Stimulated activated CD4-positive, alpha-beta T cell treated with anti-CD3 and anti-CD28 coated beads, Interleukin-12 subunit alpha, Interleukin-12 subunit beta, amount 100 ng/mL, for 48 hours (primary cell): ENCODE results near the gene DRC7.
A peak's percentile ranks its signal among the peaks of the same experiment; 100 is the strongest.

ENCODE experiments used
- DNase-seq, 3 donors: peaks; one replicate each; pipeline ENCODE4 v3.0.0-alpha.2; 2020; ENCODE audit warnings: low read depth in 2 of 3, low spot score in 1 of 3

DRC7 gene

DNA sequence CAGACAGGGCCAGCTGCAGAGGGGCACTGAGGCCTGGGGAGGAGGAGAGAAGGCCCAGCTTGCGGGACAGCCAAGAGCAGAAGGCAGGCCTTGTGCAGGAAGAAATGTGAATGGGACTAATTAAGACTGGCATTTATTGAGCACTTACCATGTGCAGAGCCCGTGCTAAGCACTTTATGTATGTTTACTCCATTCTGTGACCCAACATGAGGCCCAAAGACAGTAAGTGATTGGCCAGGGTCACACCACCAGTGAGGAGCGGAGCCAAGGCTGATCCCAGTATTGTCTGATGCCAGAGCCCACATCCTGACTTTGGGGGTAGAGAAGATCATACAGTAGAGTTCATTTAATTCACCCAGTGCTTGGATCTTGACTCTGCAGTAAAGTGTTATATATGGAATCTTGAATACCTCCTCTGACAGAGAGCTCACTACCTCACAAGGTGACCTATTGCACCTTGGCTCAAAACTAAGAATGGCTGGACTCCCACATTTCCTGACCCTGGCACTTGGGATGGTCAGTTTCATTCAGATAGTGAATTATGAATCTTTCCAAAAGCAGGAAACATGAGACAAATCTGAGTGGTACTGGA, 54.6 kb downstream of the DRC7 start:
- DNase-seq: no peak

- no peak for DNase-seq
Measured at GRCh38 chr16:57749856-57750452, 55.3 kb downstream of the DRC7 start.

GRCh38 chr16:57750796-57751538, 56.4 kb downstream of the DRC7 start:
- no peak for DNase-seq

- DNase-seq: no peak
Measured at GRCh38 chr16:57751539-57752202, 57.1 kb downstream of the DRC7 start.

DNA sequence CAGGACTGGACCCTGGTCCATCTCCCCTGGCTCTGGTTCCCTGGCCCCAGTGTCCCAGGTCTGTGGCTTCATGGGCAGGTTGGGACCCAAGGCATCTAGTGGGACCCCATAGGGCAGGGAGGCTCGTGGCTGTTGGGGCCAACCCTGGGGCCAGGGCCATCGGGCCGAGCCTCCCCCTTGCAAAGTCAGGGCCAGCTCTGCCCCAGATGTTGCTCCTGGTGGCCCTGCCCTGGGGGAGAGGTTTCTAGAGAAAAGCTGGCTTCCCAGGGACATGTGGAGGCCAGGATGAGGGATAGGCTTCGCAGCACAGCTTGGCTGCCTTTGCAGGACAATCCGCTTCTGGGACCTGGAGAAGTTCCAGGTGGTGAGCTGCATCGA, 57.6 kb downstream of the DRC7 start:
- DNase-seq: no peak

DNA sequence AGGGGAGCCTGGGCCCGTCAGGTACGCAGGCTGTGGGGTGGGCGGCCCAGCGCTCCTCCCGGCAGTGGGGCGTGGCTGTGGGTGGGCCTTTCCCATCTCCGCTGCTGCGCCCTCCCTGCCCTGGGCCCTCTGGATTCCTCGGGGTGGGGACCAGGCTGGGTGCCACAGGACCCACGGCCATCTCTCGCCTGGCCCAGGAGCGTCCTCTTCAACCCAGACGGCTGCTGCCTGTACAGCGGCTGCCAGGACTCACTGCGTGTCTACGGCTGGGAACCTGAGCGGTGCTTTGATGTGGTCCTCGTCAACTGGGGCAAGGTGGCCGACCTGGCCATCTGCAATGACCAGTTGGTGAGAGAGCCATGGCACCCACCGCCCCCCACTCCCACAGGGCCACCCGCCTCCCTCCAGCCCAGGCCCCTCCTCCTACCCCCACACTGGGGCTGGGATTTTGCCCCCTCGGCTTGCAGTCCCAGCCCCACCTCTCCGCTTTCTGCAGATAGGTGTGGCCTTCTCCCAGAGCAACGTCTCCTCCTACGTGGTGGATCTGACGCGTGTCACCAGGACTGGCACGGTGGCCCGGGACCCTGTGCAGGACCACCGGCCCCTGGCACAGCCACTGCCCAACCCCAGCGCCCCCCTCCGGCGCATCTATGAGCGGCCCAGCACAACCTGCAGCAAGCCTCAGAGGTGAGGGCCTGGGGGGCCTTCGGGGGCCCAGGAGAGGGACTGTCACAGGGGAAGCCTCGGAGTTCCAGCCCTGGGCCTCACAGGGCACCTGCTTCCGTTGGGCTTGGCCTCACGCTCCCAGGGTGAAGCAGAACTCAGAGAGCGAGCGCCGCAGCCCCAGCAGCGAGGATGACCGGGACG, 58.2 kb downstream of the DRC7 start:
- DNase-seq: no peak

DNA sequence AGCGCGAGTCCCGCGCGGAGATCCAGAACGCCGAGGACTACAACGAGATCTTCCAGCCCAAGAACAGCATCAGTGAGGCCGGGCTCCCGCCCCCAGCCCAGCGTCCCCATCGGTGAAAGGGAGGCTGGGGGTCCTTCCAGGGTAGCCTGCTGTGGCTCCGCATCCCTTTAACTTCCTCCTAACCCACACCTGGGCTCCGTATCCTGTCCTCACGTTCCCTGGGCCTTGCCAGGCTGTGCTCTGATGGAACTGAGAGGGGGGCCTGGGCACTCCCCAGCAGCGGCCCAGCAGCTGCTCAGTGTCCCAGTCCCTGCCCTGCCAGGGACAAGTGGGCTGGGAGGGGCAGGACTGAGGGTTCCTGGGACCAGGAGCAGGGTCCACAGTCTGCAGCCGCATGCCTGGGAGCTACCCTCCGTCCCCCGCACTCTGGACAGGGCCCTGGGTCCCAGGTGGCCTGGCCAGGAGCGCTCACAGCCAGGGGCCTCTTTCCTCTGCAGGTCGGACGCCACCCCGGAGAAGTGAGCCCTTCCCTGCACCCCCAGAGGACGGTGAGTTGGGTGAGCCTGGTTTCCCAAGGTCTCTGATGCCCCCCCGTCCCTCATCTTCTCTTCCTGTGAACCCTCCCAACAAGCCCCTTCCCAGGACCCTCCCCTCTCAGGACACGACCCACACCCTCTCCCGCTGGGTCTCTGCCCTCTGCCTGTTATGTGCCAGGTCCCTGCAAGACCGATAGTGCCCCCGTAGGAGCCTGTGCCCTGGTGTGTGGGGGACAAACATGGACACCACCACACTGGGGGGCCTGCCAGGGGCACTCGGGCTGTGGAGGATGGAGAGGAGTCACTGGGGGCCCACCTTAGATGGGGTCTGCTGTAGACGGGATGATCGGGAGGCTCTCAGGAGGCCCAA, 59.1 kb downstream of the DRC7 start:
- DNase-seq: no peak

- no peak for DNase-seq
Measured at GRCh38 chr16:57754354-57755060, 59.9 kb downstream of the DRC7 start.

GRCh38 chr16:57755061-57755684, 60.6 kb downstream of the DRC7 start:
- no peak for DNase-seq

DNA sequence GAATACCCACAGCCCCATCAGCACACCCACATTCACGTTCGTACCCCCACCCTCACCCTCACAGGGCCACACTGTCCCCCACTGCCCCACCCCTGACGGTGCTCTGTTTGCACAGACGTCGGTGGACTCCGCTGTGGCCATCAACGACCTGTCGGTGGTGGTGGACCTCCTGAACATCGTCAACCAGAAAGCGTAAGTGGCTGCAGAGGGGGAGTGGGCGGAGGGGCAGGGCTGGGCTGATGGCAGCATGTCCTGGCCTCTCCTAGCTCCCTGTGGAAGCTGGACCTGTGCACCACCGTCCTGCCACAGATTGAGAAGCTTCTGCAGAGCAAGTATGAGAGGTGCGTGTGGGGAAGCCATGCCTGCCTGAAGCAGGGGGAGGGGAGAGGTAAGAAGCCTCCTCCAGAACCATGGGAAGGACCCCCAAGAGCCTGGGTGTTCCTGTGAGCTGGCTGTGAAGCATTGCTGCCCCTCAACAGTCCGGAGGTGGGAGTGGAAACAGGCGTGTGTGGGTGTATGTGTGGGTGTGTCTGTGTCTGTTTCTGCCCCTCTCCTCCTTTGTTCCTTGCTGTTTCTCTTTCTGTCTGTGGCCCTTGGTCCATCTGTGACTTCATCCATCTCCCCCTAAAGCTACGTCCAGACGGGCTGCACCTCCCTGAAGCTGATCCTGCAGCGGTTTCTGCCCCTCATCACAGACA, 61.3 kb downstream of the DRC7 start:
- no peak for DNase-seq

DNA sequence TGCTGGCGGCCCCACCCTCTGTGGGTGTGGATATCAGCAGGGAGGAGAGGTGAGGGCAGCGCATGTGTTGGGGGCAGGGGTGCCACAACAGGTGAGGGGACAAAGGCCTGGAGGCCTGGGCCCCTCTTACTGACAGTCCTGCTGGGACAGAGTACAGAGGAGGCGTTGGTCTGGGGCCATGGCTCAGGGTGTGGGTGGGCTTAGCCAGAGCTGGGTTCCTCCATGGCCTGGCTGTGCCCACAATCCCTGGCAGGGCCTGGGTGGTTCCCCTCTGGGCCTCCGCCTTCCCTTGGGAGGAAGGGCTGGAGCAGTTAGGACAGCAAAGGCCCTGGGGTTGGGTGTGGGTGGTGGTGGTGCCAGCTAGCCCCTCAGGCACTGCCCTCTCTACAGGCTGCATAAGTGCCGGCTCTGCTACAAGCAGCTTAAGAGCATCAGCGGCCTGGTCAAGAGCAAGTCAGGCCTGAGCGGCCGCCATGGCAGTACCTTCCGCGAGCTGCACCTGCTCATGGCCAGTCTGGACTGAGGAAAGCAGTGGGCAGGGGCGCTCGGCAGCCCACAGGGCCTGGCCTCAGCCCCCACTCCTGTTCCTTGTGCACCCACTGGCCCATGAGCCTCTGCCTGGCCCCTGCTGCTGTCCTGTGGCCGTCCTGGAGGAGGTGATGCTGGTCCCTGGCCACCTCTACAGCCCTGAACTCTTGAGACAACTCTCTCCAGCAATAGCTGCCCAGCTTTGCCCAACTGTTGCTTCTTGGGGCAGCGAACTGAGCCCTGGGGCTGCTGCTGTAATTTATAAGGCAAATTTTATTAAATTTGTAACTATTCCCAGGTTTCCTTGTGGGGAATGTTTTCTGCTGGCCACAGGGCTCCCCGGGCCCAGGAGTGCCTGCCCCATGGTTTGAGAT, 62.1 kb downstream of the DRC7 start:
- DNase-seq: no peak

- peak; percentile 71 to 96 (median 82) for DNase-seq
Measured at GRCh38 chr16:57757326-57757786, 62.8 kb downstream of the DRC7 start.

GRCh38 chr16:57757883-57758282, 63.3 kb downstream of the DRC7 start:
- DNase-seq: no peak

GRCh38 chr16:57758331-57759117, 63.9 kb downstream of the DRC7 start:
- no peak for DNase-seq

GRCh38 chr16:57759131-57759530, 64.5 kb downstream of the DRC7 start:
- no peak for DNase-seq

DNA sequence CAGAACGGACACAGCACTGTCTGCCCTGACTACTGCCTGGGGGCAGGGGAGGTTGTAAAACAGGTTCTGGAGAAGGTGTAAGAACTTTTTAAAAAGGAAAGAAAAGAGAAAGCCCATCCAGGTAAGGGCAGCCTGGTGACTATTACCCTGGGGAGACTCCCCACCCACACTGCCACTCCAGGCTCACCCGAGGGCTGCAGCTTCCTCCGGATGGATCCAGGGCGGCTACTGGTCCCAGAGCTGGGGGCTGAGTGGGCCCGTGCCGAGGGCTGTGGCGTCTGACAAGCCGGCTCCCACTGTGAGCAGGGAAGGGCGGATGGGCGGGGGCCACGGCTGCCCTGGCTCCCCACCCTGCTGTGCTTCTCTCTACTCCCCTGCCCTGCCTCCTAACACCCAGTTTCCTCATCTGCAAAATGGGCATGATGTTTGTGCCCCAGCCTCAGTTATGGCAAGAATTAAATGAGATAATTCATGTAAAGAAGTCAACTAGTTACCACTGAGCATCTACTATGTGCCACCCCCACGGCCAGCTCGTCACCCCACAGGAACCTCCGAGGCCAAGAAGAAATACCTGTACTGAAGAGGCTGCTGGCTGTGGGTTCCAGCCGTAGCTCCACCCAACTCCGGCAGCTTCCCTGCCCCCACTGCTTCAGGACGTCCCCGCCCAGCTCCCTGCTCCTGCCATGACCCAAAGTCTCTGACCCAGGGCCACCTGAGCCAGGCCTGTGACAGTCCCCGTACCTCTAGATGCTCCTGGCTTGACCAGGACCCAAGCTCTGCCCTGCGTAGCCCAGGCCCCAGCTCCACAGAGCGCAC, 65.1 kb downstream of the DRC7 start:
- DNase-seq: no peak
